RKO (cell line): ENCODE measurements around the gene TRAPPC14.

Experiments
- DNase-seq: peaks from one replicate; pipeline ENCODE4 v3.0.0-alpha.2; 2016; ENCODE audit warnings: low spot score

Gene TRAPPC14

GRCh38 chr7:100124301-100125230, 34.0 kb downstream of the TRAPPC14 start:
- no peak for DNase-seq

- DNase-seq, result no peak
These were observed 36.0 kb downstream of the TRAPPC14 start for GRCh38 chr7:100122568-100122967.

- DNase-seq, result no peak
These were observed 36.5 kb downstream of the TRAPPC14 start for GRCh38 chr7:100122067-100122466.

- no peak for DNase-seq
These were observed 37.8 kb downstream of the TRAPPC14 start for GRCh38 chr7:100120733-100121036.

GRCh38 chr7:100119970-100120732, 38.4 kb downstream of the TRAPPC14 start:
- DNase-seq, result peak; percentile 92

GRCh38 chr7:100119072-100119969, 39.2 kb downstream of the TRAPPC14 start, which contains the start of the genes CNPY4 and TAF6:
TSS of gene CNPY4 (plus strand) at chr7:100119634. CDS start at chr7:100119745, 111 bp downstream.
TSS of gene TAF6 (minus strand) at chr7:100119358. CDS start at chr7:100114209, 5,149 bp downstream.
- DNase-seq, result peak; percentile 99

- peak; percentile 83 for DNase-seq
These were observed 40.0 kb downstream of the TRAPPC14 start for GRCh38 chr7:100118388-100119071.

GRCh38 chr7:100115026-100115425, 43.5 kb downstream of the TRAPPC14 start:
- DNase-seq, result no peak

GRCh38 chr7:100111914-100112313, 46.6 kb downstream of the TRAPPC14 start:
- DNase-seq, result no peak

- DNase-seq, result no peak
These were observed 47.4 kb downstream of the TRAPPC14 start for GRCh38 chr7:100111156-100111555.

GRCh38 chr7:100109521-100110163, 48.9 kb downstream of the TRAPPC14 start:
- no peak for DNase-seq

- no peak for DNase-seq
These were observed 50.6 kb downstream of the TRAPPC14 start for GRCh38 chr7:100107890-100108289.

GRCh38 chr7:100107125-100107737, 51.3 kb downstream of the TRAPPC14 start:
- no peak for DNase-seq

- DNase-seq, result no peak
These were observed 51.9 kb downstream of the TRAPPC14 start for GRCh38 chr7:100106633-100107032.

GRCh38 chr7:100105534-100105933, 53.0 kb downstream of the TRAPPC14 start:
- no peak for DNase-seq
